GM12892 (cell line): ENCODE data around the gene GPR139.

ENCODE experiments used
- DNase-seq: peaks from one replicate; pipeline ENCODE4 v3.0.0; 2011; ENCODE audit not compliant: insufficient read length
- FAIRE-seq: peaks from 2 replicates; lab custom pipeline; 2011; peaks lifted over from hg19 to GRCh38; lab: Jason Lieb, UNC
- POLR2A ChIP-seq: IDR thresholded peaks from 2 replicates; pipeline ENCODE4 v1.6.1; 2011; ENCODE audit warnings: low read depth, low read length, control low read depth
- POLR2AphosphoS5 ChIP-seq: IDR thresholded peaks from 2 replicates; pipeline ENCODE4 v1.6.1; 2011; ENCODE audit warnings: low read depth, low read length, control low read depth
- TAF1 ChIP-seq: IDR thresholded peaks from 2 replicates; pipeline ENCODE4 v1.6.1; 2011; ENCODE audit warnings: low read depth, mild to moderate bottlenecking, control low read depth, low read length, borderline replicate concordance

The GPR139 gene

GRCh38 chr16:20079106-20079505 is 5.4 kb upstream of the GPR139 start:
- no peak for TF ChIP-seq TAF1
- TF ChIP-seq POLR2AphosphoS5, result no peak
- TF ChIP-seq POLR2A, result no peak
- DNase-seq, result no peak
- no peak for FAIRE-seq

DNA sequence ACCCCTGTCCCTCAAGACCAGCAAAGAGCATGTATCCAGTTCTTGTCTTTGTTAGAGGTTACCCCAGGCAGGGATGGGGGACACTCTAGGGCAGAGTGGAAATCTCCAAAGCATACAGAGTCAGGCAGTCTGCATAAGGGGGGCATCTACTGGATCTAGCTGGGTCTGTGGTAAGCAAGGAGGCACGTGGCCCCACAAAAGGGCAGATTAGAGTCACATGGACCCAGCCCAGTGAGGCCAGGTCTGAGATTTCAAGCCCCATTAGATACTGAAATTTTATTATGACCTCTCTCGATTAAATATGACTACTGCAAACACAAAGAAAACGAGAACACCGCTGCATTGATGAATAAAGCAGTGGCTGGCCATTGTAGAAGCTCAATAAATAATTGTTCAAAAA is 1.6 kb upstream of the GPR139 start:
- DNase-seq, result no peak
- TF ChIP-seq TAF1 (no peak), POLR2AphosphoS5 (no peak), POLR2A (no peak)
- no peak for FAIRE-seq

DNA sequence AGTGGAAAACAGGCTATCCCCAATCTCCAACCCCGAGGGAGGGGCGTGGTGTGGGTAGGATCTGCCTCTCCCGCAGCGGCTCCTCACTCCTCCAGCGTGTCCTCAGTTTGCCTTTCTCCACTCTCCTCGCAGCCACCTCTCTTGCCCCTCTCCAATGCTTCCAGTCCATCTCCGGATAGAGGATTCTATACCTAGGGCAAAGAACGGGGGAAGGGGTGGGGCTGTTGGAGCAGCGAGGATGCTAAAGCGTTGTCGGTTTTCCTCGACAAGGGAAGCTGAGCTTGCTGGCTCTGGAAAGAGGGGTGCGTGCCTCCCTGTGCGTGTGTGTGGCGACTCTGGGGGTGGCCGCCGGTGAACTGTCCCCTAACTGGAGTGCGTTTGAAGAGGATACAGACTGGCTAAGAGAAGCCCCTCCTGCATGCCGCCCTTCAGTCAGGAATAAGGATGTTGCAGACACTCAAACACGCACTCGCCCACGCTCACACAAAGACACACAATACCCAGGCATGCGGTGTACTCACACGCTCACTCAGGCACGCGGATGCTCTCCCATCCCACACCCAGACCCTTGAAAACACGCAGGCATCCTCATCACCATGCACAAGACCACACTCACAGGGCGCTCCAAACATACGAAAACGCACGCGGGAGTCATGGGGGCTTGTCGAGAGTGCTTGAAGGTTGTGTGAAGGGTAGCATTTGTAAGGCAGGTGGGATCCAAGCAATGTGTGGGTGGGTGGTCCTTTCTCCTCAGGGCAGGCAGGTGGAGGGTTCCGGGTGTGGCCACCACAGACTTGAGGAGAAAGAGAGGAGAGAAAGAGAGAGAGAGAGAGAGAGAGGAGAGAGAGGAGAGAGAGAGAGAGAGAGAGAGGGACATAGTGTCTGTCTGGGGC is 655 bp upstream of the GPR139 start:
- TF ChIP-seq TAF1 (no peak), POLR2A (no peak), POLR2AphosphoS5 (no peak)
- FAIRE-seq, result no peak
- DNase-seq, result no peak

DNA sequence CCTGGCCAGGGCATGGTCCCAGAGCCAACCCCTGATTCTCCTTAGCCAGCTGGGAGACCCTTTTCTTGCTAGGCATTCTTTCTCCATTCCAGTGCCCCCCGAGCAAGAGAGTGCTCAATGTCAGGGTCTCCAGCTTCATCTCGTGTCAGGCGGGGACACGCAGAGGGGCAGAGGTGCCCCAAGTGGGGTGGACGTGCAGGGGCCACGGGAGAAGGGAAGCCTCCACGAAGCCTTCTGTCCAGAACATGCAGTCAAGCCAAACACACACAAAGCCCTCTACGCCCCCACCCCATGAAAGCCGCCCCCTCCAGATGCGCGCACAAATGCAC is 852 bp downstream of the GPR139 start:
- no peak for TF ChIP-seq TAF1
- no peak for TF ChIP-seq POLR2A
- no peak for TF ChIP-seq POLR2AphosphoS5
- no peak for FAIRE-seq
- DNase-seq, result no peak

- FAIRE-seq (no peak), DNase-seq (no peak)
- no peak for TF ChIP-seq POLR2AphosphoS5
- TF ChIP-seq POLR2A, result no peak
- TF ChIP-seq TAF1, result no peak
Measured at GRCh38 chr16:20072146-20072873, 1.4 kb downstream of the GPR139 start.

DNA sequence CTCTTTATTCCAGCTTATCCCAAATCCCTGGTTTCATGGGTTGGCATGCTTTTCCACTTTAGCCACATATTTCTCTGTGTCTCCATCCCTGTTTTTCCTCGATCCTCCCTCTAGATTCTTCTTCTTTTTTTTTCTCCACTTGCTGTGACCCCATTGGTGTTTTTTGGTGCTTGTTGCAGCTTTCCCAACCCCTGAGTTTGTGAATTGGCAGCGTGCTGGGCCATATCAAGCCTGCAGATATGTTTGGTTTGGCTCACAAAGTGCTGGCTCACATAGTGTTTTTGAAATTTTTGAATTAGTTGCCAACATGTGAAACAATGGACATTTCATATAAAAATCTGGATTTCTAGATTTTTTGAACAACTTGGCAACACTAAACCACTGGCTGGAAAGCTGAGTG is 8.8 kb downstream of the GPR139 start:
- DNase-seq (no peak), FAIRE-seq (no peak)
- no peak for TF ChIP-seq POLR2AphosphoS5

- FAIRE-seq (no peak), DNase-seq (no peak)
- TF ChIP-seq TAF1 (no peak), POLR2AphosphoS5 (no peak), POLR2A (no peak)
Measured at GRCh38 chr16:20064520-20064919, 9.2 kb downstream of the GPR139 start.

DNA sequence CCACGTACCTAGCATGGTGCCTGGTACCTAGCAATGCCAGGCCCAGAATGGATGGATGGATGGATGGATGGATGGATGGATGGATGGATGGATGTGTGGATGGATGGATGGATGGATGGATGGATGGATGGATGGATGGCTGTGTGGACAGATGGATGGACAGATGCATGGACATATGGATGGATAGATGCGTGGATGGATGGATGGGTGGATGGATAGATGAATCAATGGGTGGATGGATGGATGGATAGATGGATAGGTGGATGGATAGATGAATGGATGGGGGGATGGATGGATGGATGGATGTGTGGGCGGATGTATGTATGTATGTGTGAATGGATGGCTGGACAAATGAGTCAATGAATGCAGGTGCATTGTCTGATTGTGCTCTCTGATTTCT is 12.6 kb downstream of the GPR139 start:
- DNase-seq, result no peak
- TF ChIP-seq TAF1 (no peak), POLR2A (no peak), POLR2AphosphoS5 (no peak)
- FAIRE-seq, result no peak

DNA sequence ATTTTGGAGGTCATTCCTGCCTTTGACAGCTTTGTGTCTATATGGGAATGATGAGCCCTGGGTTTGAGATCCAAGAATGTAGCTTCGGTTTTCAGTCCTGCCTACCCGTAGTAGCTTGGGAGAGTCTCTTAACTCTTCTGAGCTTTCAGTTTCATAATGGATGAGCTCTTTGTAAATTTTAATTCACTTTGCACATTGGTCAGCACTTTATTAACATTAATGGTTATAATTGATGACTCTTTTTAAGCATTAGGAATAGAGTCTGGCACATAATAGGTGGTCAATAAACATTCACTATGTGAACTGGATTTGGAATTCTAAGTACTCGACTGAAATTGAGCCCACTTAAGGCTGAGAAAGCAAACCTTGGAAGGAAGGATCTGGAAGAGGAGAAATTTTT is 17.3 kb downstream of the GPR139 start:
- no peak for FAIRE-seq
- TF ChIP-seq POLR2A (no peak), POLR2AphosphoS5 (no peak), TAF1 (no peak)
- no peak for DNase-seq

- DNase-seq (no peak), FAIRE-seq (no peak)
- TF ChIP-seq POLR2A (no peak), TAF1 (no peak), POLR2AphosphoS5 (no peak)
Measured at GRCh38 chr16:20053336-20053735, 20.4 kb downstream of the GPR139 start.

GRCh38 chr16:20051611-20052010 is 22.1 kb downstream of the GPR139 start:
- FAIRE-seq (no peak), DNase-seq (no peak)
- TF ChIP-seq TAF1, result no peak
- no peak for TF ChIP-seq POLR2AphosphoS5
- no peak for TF ChIP-seq POLR2A

DNA sequence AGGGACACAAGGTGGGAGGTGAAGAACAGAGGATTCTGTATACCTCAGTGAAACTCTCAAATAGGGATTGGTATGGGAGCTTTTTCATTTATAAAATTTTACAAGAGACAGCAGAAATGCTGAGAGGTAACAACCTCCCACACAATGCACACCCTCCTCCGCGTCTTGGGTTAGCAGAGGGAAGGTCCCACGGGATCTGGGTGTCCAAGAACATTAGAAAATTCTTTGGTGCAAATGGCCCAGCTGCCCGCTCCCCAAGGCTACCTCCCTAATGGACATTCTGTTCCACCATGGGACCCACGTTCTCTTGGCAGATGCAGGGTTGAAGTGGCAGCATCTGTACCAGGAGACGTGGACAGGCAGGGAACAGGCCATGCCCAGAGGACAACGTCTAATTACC is 22.5 kb downstream of the GPR139 start:
- DNase-seq (no peak), FAIRE-seq (no peak)
- TF ChIP-seq TAF1, result no peak
- TF ChIP-seq POLR2A, result no peak
- no peak for TF ChIP-seq POLR2AphosphoS5
